Liver (tissue), 9 donors: Measurements from ENCODE around the gene CHAC1. TPM values are rescaled to one million over a fixed set of nuclear protein-coding genes. Genes with fewer than 3 reads are reported as not detected.
"Not testable (repeated sequence)": the region's sequence is repeated elsewhere in the genome, so short reads cannot be mapped to it uniquely, and the experiment has no call there.

Source experiments
- DNase-seq: peaks from one replicate; pipeline ENCODE4 v3.0.0-alpha.2; 2017; ENCODE audit warnings: low spot score
- H3K27ac ChIP-seq, 2 donors: one replicate each; pipeline ENCODE4 v1.7.0; 2013; ENCODE audit warnings: inconsistent platforms in 2 of 2, low read length in 2 of 2, control low read depth in 1 of 2, low read depth in 1 of 2, mild to moderate bottlenecking in 1 of 2
- H3K27me3 ChIP-seq, 4 donors: one replicate each; pipeline versions ENCODE4 v1.6.1 to v1.7.0; 2013; ENCODE audit warnings: low read length in 3 of 4, inconsistent platforms in 1 of 4, mild to moderate bottlenecking in 1 of 4, moderate library complexity in 1 of 4; ENCODE audit not compliant: control insufficient read depth in 4 of 4, insufficient read depth in 4 of 4
- H3K36me3 ChIP-seq, 4 donors: one replicate each; pipeline versions ENCODE4 v1.6.1 to v1.7.0; 2013; ENCODE audit warnings: low read length in 3 of 4, mild to moderate bottlenecking in 3 of 4, low read depth in 1 of 4, moderate library complexity in 1 of 4; ENCODE audit not compliant: control insufficient read depth in 4 of 4, insufficient read depth in 3 of 4
- H3K4me1 ChIP-seq, 4 donors: one replicate each; pipeline versions ENCODE4 v1.6.1 to v1.7.0; 2013; ENCODE audit warnings: low read length in 3 of 4, mild to moderate bottlenecking in 3 of 4, moderate library complexity in 1 of 4; ENCODE audit not compliant: control insufficient read depth in 4 of 4, insufficient read depth in 4 of 4
- H3K4me3 ChIP-seq, 3 donors: one replicate each; pipeline versions ENCODE4 v1.6.1 to v1.7.0; 2013; ENCODE audit warnings: low read length in 3 of 3, control low read depth in 1 of 3, low read depth in 1 of 3, mild to moderate bottlenecking in 1 of 3
- H3K9ac ChIP-seq, 2 donors: one replicate each; pipeline ENCODE4 v1.7.0; 2013; ENCODE audit warnings: low read length in 2 of 2, mild to moderate bottlenecking in 2 of 2, moderate library complexity in 2 of 2, control low read depth in 1 of 2, low read depth in 1 of 2
- H3K9me3 ChIP-seq, 4 donors: one replicate each; pipeline versions ENCODE4 v1.6.1 to v1.7.0; 2013; ENCODE audit warnings: low read length in 3 of 4; ENCODE audit not compliant: control insufficient read depth in 4 of 4
- EGR1 ChIP-seq, 2 donors: IDR thresholded peaks; 2 replicates each; pipeline ENCODE4 v1.6.1; 2016 to 2018; ENCODE audit warnings: antibody characterized with exemption in 2 of 2, low read depth in 2 of 2
- FOXA1 ChIP-seq: IDR thresholded peaks from 2 replicates; pipeline ENCODE4 v1.6.1; 2016; ENCODE audit warnings: antibody characterized with exemption
- FOXA2 ChIP-seq: IDR thresholded peaks from 2 replicates; pipeline ENCODE4 v1.6.1; 2016; ENCODE audit warnings: antibody characterized with exemption
- GABPA ChIP-seq, 2 donors: IDR thresholded peaks in 1 of 2; conservative IDR thresholded peaks in 1 of 2; 2 replicates each; pipeline ENCODE4 v1.6.1; 2016; ENCODE audit warnings: antibody characterized with exemption in 2 of 2, mild to moderate bottlenecking in 1 of 2, moderate library complexity in 1 of 2
- HNF4A ChIP-seq, 2 donors: conservative IDR thresholded peaks; 2 replicates each; pipeline ENCODE4 v1.6.1; 2016; ENCODE audit warnings: antibody characterized with exemption in 2 of 2, mild to moderate bottlenecking in 2 of 2
- HNF4G ChIP-seq: IDR thresholded peaks from 2 replicates; pipeline ENCODE4 v1.6.1; 2016; ENCODE audit warnings: antibody characterized with exemption
- JUND ChIP-seq, 2 donors: IDR thresholded peaks; 2 replicates each; pipeline ENCODE4 v1.6.1; 2016; ENCODE audit warnings: antibody characterized with exemption in 2 of 2
- NR2F2 ChIP-seq: IDR thresholded peaks from 2 replicates; pipeline ENCODE4 v1.6.1; 2016; ENCODE audit warnings: antibody characterized with exemption
- RAD21 ChIP-seq, 2 donors: IDR thresholded peaks; 2 replicates each; pipeline ENCODE4 v1.6.1; 2016; ENCODE audit warnings: antibody characterized with exemption in 2 of 2, mild to moderate bottlenecking in 2 of 2
- SP1 ChIP-seq: IDR thresholded peaks from 2 replicates; pipeline ENCODE4 v1.6.1; 2018; ENCODE audit warnings: antibody characterized with exemption, mild to moderate bottlenecking
- TAF1 ChIP-seq: conservative IDR thresholded peaks from 2 replicates; pipeline ENCODE4 v1.6.1; 2016; ENCODE audit warnings: antibody characterized with exemption, mild to moderate bottlenecking
- YY1 ChIP-seq: IDR thresholded peaks from 2 replicates; pipeline ENCODE4 v1.6.1; 2016; ENCODE audit warnings: antibody characterized with exemption, mild to moderate bottlenecking
- WGBS: extraction: QIAGEN DNeasy Blood & Tissue Kit; methylation state at CpG from one replicate; pipeline ENCODE4 v1.1.7; 2013; 5-methylcytosine and 5-hydroxymethylcytosine counted together
- polyA plus RNA-seq, 2 donors: library from polyadenylated mRNA; stranded (reverse) in 1 of 2; unstranded in 1 of 2; fragments of 200-250 nt in 1 of 2; fragments of >200 nt in 1 of 2; fragmentation: Nextera tagmentation in 1 of 2; extraction: Ambion mirVana in 1 of 2; gene quantifications; one replicate each; pipeline versions ENCODE4 v1.2.1 to v1.2.3, GENCODE V29; 2013 to 2015
- total RNA-seq, 2 donors: library from RNA; depleted of rRNA; stranded (reverse); fragments of >200 nt; gene quantifications; one replicate each; pipeline ENCODE4 v1.2.3, GENCODE V29; 2014
- TF ChIP-seq, protein P1 (sequence below): IDR thresholded peaks from 2 replicates; pipeline ENCODE4 v1.6.1; 2016; ENCODE audit warnings: antibody characterized with exemption
- TF ChIP-seq, protein P2 (sequence below): IDR thresholded peaks from 2 replicates; pipeline ENCODE4 v1.6.1; 2016; ENCODE audit warnings: antibody characterized with exemption
- TF ChIP-seq, protein P3 (sequence below): fragments of 150-350 bp; IDR thresholded peaks from 2 replicates; pipeline ENCODE4 v1.5.1; 2017; ENCODE audit warnings: improper control_type of control experiment, low read depth, low read length; ENCODE audit not compliant: missing input control
- donor health status: healthy.
- donor health status: healthy.
- donor health status: healthy.
- donor health status: healthy.
- donor health status: healthy.

The CHAC1 gene
- total and polyA plus RNA-seq, 4 donors, result 0.19 to 3.5 (median 1.1) TPM

DNA sequence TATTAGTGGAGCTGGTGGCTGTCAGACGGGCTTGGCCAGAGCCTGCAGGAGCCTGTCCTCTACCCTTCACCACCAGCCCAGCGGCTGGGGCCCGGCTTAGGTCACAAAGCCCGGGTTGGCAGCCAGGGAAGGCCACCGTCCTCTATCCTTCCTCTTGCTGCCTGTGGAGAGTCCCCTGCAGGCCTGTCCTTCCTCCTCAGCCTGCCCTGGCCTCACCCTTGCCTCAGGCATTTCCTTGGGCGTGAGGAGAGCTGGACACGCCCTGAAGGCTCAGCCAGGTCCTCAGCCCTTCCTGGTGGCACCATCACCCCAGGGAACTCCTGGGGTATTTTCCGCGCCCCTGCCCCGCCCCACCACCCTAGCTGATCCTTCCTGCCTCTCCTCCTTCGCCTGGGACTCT is 7.7 kb downstream of the CHAC1 start (continued):
- TF ChIP-seq SP1 (no peak), HNF4A (conservative IDR thresholded peaks at IDR 0.05) (no peak)

DNA sequence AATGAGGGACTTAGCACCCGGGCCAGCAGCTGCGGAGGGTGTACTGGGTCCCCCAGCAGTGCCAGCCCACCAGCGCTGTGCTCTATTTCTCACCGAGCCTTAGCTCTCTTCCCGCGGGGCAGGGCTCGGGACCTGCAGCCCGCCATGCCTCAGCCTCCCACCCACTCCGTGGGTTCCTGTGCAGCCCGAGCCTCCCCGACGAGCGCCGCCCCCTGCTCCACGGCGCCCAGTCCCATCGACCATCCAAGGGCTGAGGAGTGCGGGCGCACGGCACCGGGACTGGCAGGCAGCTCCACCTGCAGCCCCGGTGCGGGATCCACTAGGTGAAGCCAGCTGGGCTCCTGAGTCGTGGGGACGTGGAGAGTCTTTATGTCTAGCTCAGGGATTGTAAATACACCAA is 8.5 kb downstream of the CHAC1 start:
- H3K27me3 ChIP-seq, H3K4me3 ChIP-seq, H3K36me3 ChIP-seq, H3K27ac ChIP-seq, H3K9me3 ChIP-seq, H3K4me1 ChIP-seq, DNase-seq, H3K9ac ChIP-seq: not testable (repeated sequence)
- 97% methylated on average over 25 of the region's 25 CpGs for WGBS

GRCh38 chr15:40962317-40962716 is 9.0 kb downstream of the CHAC1 start:
- not testable (repeated sequence) for H3K4me1 ChIP-seq, H3K27ac ChIP-seq, DNase-seq, H3K36me3 ChIP-seq, H3K27me3 ChIP-seq, H3K9ac ChIP-seq, H3K9me3 ChIP-seq, H3K4me3 ChIP-seq
- WGBS, result 96% methylated on average over 14 of the region's 14 CpGs

DNA sequence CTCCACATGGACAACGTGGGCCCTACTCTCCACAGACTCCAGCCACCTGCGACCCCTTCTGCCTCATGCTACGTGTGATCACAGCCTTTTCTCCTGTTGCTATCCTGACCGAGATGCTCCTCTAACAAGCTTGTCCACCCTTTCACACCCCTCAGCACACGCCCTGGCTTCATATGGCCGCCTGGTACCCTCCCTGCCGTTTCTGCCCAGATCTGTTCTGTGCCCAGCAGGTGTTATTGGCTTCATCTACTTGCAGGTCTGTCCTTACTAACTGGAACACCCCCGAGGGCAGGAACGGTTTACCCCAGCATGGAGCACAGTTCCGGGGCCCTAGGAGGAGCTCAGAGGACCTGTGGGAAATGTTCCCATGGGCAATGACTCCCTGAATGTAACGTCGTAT is 9.9 kb downstream of the CHAC1 start:
- DNase-seq, result no peak
- H3K9me3 ChIP-seq, result no peaks in the 10 kb centered on the region
- 92% methylated on average over 12 of the region's 12 CpGs for WGBS
- H3K9ac ChIP-seq, result no peak overlapping the region
- no peak overlapping the region for H3K27ac ChIP-seq
- no peaks in the 10 kb centered on the region for H3K36me3 ChIP-seq
- no peak for TF ChIP-seq FOXA2
- no peak for TF ChIP-seq GABPA (IDR thresholded peaks at IDR 0.05 in 1 of 2, conservative IDR thresholded peaks at IDR 0.05 in 1 of 2)
- TF ChIP-seq, protein P1, sequence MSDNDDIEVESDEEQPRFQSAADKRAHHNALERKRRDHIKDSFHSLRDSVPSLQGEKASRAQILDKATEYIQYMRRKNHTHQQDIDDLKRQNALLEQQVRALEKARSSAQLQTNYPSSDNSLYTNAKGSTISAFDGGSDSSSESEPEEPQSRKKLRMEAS, result no peak
- H3K27me3 ChIP-seq, result no peaks in the 10 kb centered on the region
- H3K4me1 ChIP-seq, result peaks cover 5 to 8% (median 6%) of the 10 kb centered on the region in 4 donors
- H3K4me3 ChIP-seq, result no peak overlapping the region

DNA sequence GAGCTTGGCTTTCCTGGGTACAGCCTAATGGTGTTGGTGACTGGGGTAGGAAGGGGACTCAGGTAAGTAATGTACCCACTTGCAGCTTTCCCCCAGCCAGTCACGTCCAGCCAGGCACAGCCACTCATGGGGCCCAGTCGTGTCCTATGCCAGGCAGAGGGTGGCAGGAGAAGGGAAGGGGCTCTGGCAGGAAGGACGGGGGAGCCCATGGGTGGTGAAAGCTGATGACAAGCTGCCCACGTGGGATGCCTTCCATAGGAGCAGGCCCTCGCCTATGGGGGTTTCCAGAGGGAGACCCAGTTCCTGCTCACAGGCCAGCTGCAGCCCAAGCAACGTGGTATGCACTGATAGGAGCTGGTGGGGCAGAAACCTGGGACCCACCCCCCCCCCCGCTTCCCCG is 10.7 kb downstream of the CHAC1 start:
- H3K9me3 ChIP-seq, result no peaks in the 10 kb centered on the region
- TF ChIP-seq GABPA (IDR thresholded peaks at IDR 0.05 in 1 of 2, conservative IDR thresholded peaks at IDR 0.05 in 1 of 2) (no peak), RAD21 (IDR thresholded peaks at IDR 0.05) (no peak), FOXA1 (no peak), HNF4G (no peak), JUND (IDR thresholded peaks at IDR 0.05) (no peak), EGR1 (IDR thresholded peaks at IDR 0.05; ENCODE audit: low read depth in 2 of 2) (no peak), FOXA2 (no peak), TAF1 (no peak), YY1 (no peak), NR2F2 (no peak)
- TF ChIP-seq, protein P2, sequence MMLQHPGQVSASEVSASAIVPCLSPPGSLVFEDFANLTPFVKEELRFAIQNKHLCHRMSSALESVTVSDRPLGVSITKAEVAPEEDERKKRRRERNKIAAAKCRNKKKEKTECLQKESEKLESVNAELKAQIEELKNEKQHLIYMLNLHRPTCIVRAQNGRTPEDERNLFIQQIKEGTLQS, result no peak
- TF ChIP-seq, protein P3, sequence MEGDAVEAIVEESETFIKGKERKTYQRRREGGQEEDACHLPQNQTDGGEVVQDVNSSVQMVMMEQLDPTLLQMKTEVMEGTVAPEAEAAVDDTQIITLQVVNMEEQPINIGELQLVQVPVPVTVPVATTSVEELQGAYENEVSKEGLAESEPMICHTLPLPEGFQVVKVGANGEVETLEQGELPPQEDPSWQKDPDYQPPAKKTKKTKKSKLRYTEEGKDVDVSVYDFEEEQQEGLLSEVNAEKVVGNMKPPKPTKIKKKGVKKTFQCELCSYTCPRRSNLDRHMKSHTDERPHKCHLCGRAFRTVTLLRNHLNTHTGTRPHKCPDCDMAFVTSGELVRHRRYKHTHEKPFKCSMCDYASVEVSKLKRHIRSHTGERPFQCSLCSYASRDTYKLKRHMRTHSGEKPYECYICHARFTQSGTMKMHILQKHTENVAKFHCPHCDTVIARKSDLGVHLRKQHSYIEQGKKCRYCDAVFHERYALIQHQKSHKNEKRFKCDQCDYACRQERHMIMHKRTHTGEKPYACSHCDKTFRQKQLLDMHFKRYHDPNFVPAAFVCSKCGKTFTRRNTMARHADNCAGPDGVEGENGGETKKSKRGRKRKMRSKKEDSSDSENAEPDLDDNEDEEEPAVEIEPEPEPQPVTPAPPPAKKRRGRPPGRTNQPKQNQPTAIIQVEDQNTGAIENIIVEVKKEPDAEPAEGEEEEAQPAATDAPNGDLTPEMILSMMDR, result no peak
- WGBS, result 89% methylated on average over 8 of the region's 8 CpGs
- DNase-seq, result no peak
- no peak overlapping the region for H3K27ac ChIP-seq
- no peak overlapping the region for H3K9ac ChIP-seq
- no peaks in the 10 kb centered on the region for H3K36me3 ChIP-seq
- no peak overlapping the region for H3K4me3 ChIP-seq
- H3K27me3 ChIP-seq, result no peaks in the 10 kb centered on the region
- H3K4me1 ChIP-seq, result peaks cover 5 to 8% (median 6%) of the 10 kb centered on the region in 4 donors
